ENCODE measurements around the gene FRMD6.

- TF ChIP-seq CTCF (conservative IDR thresholded peaks at IDR 0.05; ENCODE audit: low read length) (no peak), EZH2phosphoT487 (IDR thresholded peaks at IDR 0.05; ENCODE audit: borderline replicate concordance) (no peak)
These were observed 15.6 kb upstream of the FRMD6 start for GRCh38 chr14:51636109-51636508.

All from Loucy (cell line).